ENCODE results near the gene NBPF1.
"Not testable (repeated sequence)": the region's sequence is repeated elsewhere in the genome, so short reads cannot be mapped to it uniquely, and the experiment has no call there.

NBPF1 gene

GRCh38 chr1:16516694-16517410, 96.5 kb downstream of the NBPF1 start:
- not testable (repeated sequence) for DNase-seq (ENCODE audit: low read depth, low spot score)

DNA sequence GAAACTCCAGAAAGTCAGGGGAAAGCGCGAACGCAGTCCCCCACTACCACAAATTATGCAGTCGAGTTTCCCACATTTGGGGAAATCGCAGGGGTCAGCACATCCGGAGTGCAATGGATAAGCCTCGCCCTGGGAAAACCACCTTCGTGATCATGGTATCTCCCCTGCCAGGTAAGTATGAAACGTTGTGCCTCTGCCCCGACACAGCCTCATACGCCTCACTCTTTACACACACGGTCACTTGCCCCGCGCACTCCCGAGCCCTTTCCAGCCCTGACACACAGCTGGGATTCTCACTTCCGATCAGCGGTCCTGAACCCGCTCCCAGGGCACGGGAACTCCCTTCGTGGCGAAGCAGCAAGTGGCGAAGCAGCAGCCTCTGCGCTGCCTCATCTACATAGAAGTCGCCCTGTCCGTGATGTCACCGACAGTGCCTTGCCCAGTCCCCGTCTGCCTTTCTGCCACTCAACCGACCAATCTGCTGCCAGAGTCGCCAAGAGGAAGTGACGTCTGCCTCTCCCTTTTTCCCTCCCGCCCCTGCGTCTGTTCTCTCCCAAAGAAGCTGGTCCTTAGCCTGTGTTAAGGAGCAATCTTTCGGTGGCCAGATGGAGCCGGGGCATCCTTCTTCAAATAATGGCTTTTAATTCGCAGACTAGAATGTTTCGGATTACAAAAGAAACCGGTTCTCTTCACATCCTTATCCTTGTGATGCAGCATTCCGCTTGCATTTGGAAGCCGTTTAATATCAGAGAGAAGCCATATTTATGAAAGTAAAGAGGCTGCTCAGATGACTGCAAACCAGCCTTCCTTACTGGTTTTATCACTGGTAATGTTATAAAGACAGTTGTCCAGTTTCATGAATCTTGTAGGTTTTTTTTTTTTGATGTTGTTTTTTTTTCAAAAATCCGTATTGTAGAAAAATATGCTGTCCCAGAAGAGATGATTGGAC, 99.0 kb downstream of the NBPF1 start, which contains the start of gene RNU1-1:
TSS of gene RNU1-1 (minus strand) at position 179 of the 949 bp plus-strand sequence.
- DNase-seq (ENCODE audit: low read depth, low spot score): peak; percentile 58

- DNase-seq (ENCODE audit: low read depth, low spot score): peak; percentile 52
Observed at GRCh38 chr1:16513412-16514106, 99.8 kb downstream of the NBPF1 start.

GRCh38 chr1:16512624-16513411, 100.5 kb downstream of the NBPF1 start:
- not testable (repeated sequence) for DNase-seq (ENCODE audit: low read depth, low spot score)

Measured in activated CD4-positive, CD25-positive, alpha-beta regulatory T cell treated with anti-CD3 and anti-CD28 coated beads, Interleukin-2, amount 50 U/mL, for 16 hours (primary cell).